CD4-positive, alpha-beta T cell (primary cell): ENCODE data around the gene SCARF1. TPM values are rescaled to one million over a fixed set of nuclear protein-coding genes. Genes with fewer than 3 reads are reported as not detected.

ENCODE experiments used
- ATAC-seq: fragments of 200-7000 bp; cut with Tn5 transposase; one replicate; pipeline ENCODE4 v1.10.0; 2022; ENCODE audit warnings: mild to moderate bottlenecking; ENCODE audit not compliant: poor library complexity
- CTCF ChIA-PET: fragments of 350-600 bp; sonication (Branson Sonifier 250); formaldehyde crosslinking; loops from one replicate; lab custom pipeline; 2021; ENCODE audit warnings: antibody characterized with exemption, inconsistent platforms; lab: Charles Lee
- POLR2A ChIA-PET: fragments of 350-600 bp; sonication (Branson Sonifier 250); formaldehyde crosslinking; loops from one replicate; lab custom pipeline; 2021; ENCODE audit warnings: antibody characterized with exemption, inconsistent platforms; lab: Charles Lee
- DNase-seq, 14 experiments: peaks; one replicate each; pipeline ENCODE4 v3.0.0-alpha.2; 2013 to 2020; ENCODE audit warnings: mixed read lengths in 2 of 14
- H3K27ac ChIP-seq, 2 donors: one replicate each; pipeline versions ENCODE4 v1.5.1 to v1.7.0; 2013; ENCODE audit warnings: low read length in 2 of 2, low read depth in 1 of 2, mild to moderate bottlenecking in 1 of 2
- H3K27me3 ChIP-seq, 2 experiments: 1 replicate in 1 of 2; 2 replicates in 1 of 2; pipeline versions ENCODE4 v1.6.1 to v1.7.0; 2013; ENCODE audit warnings: low read length in 2 of 2, control low read depth in 1 of 2, mild to moderate bottlenecking in 1 of 2, moderate library complexity in 1 of 2; ENCODE audit not compliant: insufficient read depth in 2 of 2, control insufficient read depth in 1 of 2
- H3K36me3 ChIP-seq: one replicate; pipeline ENCODE4 v1.6.1; 2013; ENCODE audit warnings: low read length, control low read depth; ENCODE audit not compliant: insufficient read depth
- H3K4me1 ChIP-seq: one replicate; pipeline ENCODE4 v1.6.1; 2013; ENCODE audit warnings: low read length, control low read depth; ENCODE audit not compliant: insufficient read depth
- H3K4me3 ChIP-seq: one replicate; pipeline ENCODE4 v1.5.1; 2013; ENCODE audit warnings: mild to moderate bottlenecking, low read length, moderate library complexity
- H3K9me3 ChIP-seq, 2 experiments: 1 replicate in 1 of 2; 2 replicates in 1 of 2; pipeline versions ENCODE4 v1.6.1 to v1.7.0; 2013; ENCODE audit warnings: low read length in 2 of 2, mild to moderate bottlenecking in 2 of 2, control low read depth in 1 of 2, moderate library complexity in 1 of 2; ENCODE audit not compliant: control insufficient read depth in 1 of 2, insufficient read depth in 1 of 2
- H3K27ac Mint-ChIP-seq: one replicate; pipeline ENCODE4 v1.8.0; 2020; ENCODE audit warnings: mixed read lengths
- H3K27me3 Mint-ChIP-seq: one replicate; pipeline ENCODE4 v1.8.0; 2021; ENCODE audit warnings: mixed read lengths
- H3K36me3 Mint-ChIP-seq: one replicate; pipeline ENCODE4 v1.8.0; 2021; ENCODE audit warnings: low read depth, mixed read lengths
- H3K4me1 Mint-ChIP-seq: one replicate; pipeline ENCODE4 v1.8.0; 2021; ENCODE audit warnings: low read depth, mixed read lengths
- H3K4me3 Mint-ChIP-seq: one replicate; pipeline ENCODE4 v1.8.0; 2020; ENCODE audit warnings: mild to moderate bottlenecking, mixed read lengths
- H3K9me3 Mint-ChIP-seq: one replicate; pipeline ENCODE4 v1.8.0; 2020; ENCODE audit warnings: mixed read lengths
- intact Hi-C, 2 experiments: fragments of 100-400 bp; cut with DNase I in 1 of 2; cut with micrococcal nuclease in 1 of 2; formaldehyde crosslinking; loops; one replicate each; pipeline versions ENCODE4 v1.15.1 to v1.9.0; 2023 to 2025; cut with DNase I, micrococcal nuclease
- total RNA-seq, 174 experiments: library from RNA in 2 of 174; stranded (reverse) in 2 of 174; gene quantifications; one replicate each; pipeline ENCODE4 v1.2.3 and lab custom pipeline; 2021 to 2026
- TF ChIP-seq, protein P1 (sequence below): fragments of 200-600 bp; IDR thresholded peaks from one replicate; pipeline ENCODE4 v1.8.0; 2022; ENCODE audit warnings: antibody characterized with exemption, mild to moderate bottlenecking

Gene SCARF1
- total RNA-seq, 2 experiments from 2014 or later: 0.41 to 0.45 TPM

DNA sequence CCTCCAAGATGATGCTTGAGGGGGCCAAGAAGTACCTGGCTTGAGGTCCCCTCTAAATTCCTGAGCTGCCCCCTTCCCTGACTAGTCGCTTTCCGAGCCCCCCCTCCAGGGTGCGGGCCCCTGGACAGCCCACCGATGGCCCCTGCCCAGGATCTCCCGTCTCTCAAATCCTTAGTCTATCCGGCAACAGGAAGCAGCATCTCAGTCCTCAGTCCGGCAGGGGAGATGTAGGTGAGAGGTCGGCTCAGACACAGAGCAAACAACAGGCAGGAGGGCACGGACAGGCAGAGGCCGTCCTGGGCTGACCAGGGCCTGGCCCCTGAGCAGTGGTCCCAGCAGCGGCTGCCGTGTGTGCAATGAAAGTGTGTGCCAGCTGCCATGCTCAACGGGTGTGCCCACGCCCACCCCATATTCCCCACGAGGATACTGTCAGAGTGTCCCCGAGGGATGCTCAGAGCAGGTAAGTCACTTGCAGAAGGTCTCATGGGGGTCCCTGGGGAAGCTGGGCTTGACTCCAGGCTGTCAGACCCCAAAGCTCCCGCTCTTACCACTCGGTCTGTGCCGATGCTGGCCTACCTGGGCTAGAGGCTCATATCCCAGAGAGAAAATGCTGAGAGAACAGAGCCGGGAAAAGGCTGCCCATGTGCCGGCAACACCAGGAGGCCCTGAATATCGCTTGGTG, 24.1 kb downstream of the SCARF1 start:
- H3K36me3 Mint-ChIP-seq: no peaks in the 10 kb centered on the region
- intact Hi-C loops: loop anchor here (10.0 kb wide), 2 partner anchors 57 to 167 kb away; partner anchors contain the start of genes CRK (in 1 of the 2) and PITPNA (in 1 of the 2)
- no peaks in the 10 kb centered on the region for H3K9me3 ChIP-seq
- no peaks in the 10 kb centered on the region for H3K27me3 Mint-ChIP-seq
- ChIA-PET POLR2A (no interaction called here), CTCF (no interaction called here)
- H3K27ac ChIP-seq: no peak overlapping the region
- H3K4me3 Mint-ChIP-seq: no peak overlapping the region
- TF ChIP-seq, protein P1, sequence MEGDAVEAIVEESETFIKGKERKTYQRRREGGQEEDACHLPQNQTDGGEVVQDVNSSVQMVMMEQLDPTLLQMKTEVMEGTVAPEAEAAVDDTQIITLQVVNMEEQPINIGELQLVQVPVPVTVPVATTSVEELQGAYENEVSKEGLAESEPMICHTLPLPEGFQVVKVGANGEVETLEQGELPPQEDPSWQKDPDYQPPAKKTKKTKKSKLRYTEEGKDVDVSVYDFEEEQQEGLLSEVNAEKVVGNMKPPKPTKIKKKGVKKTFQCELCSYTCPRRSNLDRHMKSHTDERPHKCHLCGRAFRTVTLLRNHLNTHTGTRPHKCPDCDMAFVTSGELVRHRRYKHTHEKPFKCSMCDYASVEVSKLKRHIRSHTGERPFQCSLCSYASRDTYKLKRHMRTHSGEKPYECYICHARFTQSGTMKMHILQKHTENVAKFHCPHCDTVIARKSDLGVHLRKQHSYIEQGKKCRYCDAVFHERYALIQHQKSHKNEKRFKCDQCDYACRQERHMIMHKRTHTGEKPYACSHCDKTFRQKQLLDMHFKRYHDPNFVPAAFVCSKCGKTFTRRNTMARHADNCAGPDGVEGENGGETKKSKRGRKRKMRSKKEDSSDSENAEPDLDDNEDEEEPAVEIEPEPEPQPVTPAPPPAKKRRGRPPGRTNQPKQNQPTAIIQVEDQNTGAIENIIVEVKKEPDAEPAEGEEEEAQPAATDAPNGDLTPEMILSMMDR: no peak
- ATAC-seq (no peak), DNase-seq (no peak)
- no peak overlapping the region for H3K4me3 ChIP-seq
- H3K36me3 ChIP-seq: no peaks in the 10 kb centered on the region
- H3K27ac Mint-ChIP-seq: no peak overlapping the region
- H3K27me3 ChIP-seq: peaks cover 0 to 5% of the 10 kb centered on the region in 2 experiments
- peaks cover 7% of the 10 kb centered on the region for H3K4me1 ChIP-seq
- H3K4me1 Mint-ChIP-seq: peaks cover 1% of the 10 kb centered on the region
- H3K9me3 Mint-ChIP-seq: no peaks in the 10 kb centered on the region

DNA sequence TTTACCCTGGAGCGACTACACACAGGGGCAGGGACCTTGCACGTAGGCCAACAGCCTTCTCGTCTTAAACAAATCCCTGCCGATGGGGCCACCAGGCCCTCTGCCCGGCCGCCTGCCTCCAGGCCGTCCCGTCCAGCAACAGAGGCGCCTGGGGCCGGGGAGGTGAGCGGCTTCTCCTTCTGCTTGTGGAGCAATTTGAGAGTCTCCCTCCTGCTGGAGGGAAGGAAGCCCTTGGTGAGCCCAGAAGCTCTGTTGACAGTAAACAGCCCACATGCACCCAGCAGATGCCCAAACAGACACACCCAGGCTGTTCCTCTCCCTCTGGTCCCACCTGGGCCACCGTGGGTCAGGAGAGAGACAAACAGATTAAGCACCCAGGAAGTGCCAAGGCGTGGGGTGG, 25.0 kb downstream of the SCARF1 start:
- intact Hi-C loops: loop anchor here (10.0 kb wide), 2 partner anchors 56 to 166 kb away; partner anchors contain the start of genes CRK (in 1 of the 2) and PITPNA (in 1 of the 2)
- no peak for ATAC-seq
- Mint-ChIP-seq H3K27me3 (no peaks in the 10 kb centered on the region), H3K4me1 (no peaks in the 10 kb centered on the region), H3K36me3 (no peaks in the 10 kb centered on the region), H3K27ac (no peak overlapping the region), H3K4me3 (no peak overlapping the region), H3K9me3 (no peaks in the 10 kb centered on the region)
- Histone ChIP-seq H3K27ac (no peak overlapping the region), H3K4me1 (peaks cover 7% of the 10 kb centered on the region), H3K9me3 (no peaks in the 10 kb centered on the region), H3K36me3 (no peaks in the 10 kb centered on the region), H3K27me3 (peaks cover 0 to 2% of the 10 kb centered on the region in 2 experiments), H3K4me3 (no peak overlapping the region)
- ChIA-PET CTCF (no interaction called here), POLR2A (no interaction called here)
- TF ChIP-seq, protein P1: no peak
- DNase-seq: no peak

DNA sequence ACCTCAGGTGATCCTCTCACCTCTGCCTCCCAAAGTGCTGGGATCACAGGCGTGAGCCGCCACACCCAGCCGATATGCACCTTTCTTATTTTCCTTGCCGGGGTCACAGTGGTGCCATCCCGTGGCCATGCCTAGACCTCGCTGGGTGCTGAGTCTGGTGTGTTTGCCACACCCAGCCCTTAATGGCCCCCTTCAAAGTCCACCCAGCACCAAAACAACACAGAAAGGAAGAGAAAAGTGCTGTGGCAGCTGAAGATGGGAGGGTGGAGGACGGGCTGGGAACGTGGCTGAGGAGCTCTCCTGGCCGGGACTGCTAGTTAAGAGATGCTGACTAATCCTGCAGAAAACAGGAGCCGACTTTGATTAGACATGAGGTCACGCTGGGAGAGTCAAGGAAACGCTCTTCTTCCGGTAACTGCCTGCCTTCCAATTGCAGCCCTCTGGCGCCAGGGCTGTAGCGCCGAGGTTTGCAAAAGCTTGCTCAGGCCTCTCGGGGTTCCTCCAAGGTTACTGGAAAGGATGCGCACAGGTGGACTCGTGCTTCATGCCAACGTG, 27.8 kb downstream of the SCARF1 start:
- no peak for ATAC-seq
- H3K9me3 ChIP-seq: no peaks in the 10 kb centered on the region
- H3K36me3 ChIP-seq: no peaks in the 10 kb centered on the region
- H3K27me3 Mint-ChIP-seq: no peaks in the 10 kb centered on the region
- H3K27me3 ChIP-seq: no peaks in the 10 kb centered on the region
- POLR2A ChIA-PET: no interaction called here
- H3K27ac Mint-ChIP-seq: no peak overlapping the region
- DNase-seq: no peak
- no peaks in the 10 kb centered on the region for H3K4me1 Mint-ChIP-seq
- intact Hi-C loops: loop anchor here in 1 of 2 experiments (5.0 kb wide), 1 partner anchor 35 kb away; no protein-coding TSS in a partner anchor
- H3K4me1 ChIP-seq: peaks cover 7% of the 10 kb centered on the region
- H3K4me3 Mint-ChIP-seq: no peak overlapping the region
- no peaks in the 10 kb centered on the region for H3K9me3 Mint-ChIP-seq
- TF ChIP-seq, protein P1: no peak
- no peaks in the 10 kb centered on the region for H3K36me3 Mint-ChIP-seq
- CTCF ChIA-PET: interaction anchor here (1.9 kb wide), 1 partner anchor 12 kb away, joined by 6 read pairs; no protein-coding TSS in a partner anchor
- no peak overlapping the region for H3K4me3 ChIP-seq
- no peak overlapping the region for H3K27ac ChIP-seq
